ENCODE measurements around the gene AP5B1. TPM values are rescaled to one million over a fixed set of nuclear protein-coding genes. Genes with fewer than 3 reads are reported as not detected.
A peak's percentile ranks its signal among the peaks of the same experiment; 100 is the strongest.

Gene AP5B1
- total RNA-seq, 1 experiment from 2014 or later: 9.4 TPM

DNA sequence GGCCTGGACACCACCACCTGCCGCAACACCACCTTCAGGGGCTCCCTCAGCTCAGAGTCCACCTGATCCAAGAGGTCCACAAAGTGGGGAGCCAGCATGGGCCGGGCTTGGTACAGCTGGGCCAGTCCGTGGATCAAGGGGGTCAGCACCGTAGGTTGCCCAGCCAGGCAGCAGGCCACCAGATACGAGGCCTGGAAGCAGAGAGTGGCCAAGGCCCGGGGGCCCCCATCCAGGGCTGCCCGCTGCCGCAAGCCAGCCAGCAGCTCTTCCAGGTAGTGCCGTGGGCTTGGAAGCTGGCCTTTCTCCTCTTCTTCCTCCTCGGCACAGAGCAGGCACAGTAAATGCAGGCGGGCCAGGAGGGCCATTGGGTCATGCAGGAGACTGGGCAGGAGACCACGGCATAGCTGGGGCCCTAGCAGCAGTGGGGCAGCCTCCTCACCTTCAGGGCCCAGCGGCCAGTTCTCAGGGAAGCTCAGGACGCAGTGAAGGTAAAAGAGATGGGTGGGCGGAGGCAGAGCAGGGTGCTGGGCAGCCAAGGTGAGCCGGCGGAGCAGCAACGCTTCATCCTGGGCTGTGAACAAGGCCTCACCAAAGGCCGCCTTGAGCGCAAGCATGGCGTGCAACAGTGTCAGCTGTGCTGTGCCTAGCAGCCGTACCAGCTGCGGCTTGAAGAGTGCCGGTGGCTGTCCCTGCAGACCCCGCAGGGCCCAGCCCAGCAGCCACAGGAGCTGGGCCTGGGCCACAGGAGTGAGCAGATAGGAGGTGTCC lies 1.7 kb downstream of the AP5B1 start:
- H3K9me3 Mint-ChIP-seq: peaks cover 0 to 2% of the 10 kb centered on the region in 2 experiments; a peak in 1 of 5 replicates
- no peaks in the 10 kb centered on the region for H4K20me1 ChIP-seq (ENCODE audit: control insufficient read depth, insufficient read depth, insufficient read length)
- no peak overlapping the region for H3K27ac ChIP-seq (ENCODE audit: insufficient read length, low read depth, low read length)
- H3K36me3 Mint-ChIP-seq (ENCODE audit: insufficient read depth in 1 of 3, low read depth in 3 of 3): peaks cover 0 to 18% (median 8%) of the 10 kb centered on the region in 3 experiments; a peak in 4 of 7 replicates
- H2BK12ac ChIP-seq (ENCODE audit: insufficient read length, low read depth, low read length): no peak overlapping the region
- no peak overlapping the region for H3K4ac ChIP-seq (ENCODE audit: low read depth, low read length)
- H2BK5ac ChIP-seq (ENCODE audit: insufficient read length, low read length): no peak overlapping the region
- no peak overlapping the region for H2BK20ac ChIP-seq (ENCODE audit: low read depth, low read length, poor library complexity, severe bottlenecking)
- no peak for DNase-seq
- H3K4me1 Mint-ChIP-seq: peaks cover 6 to 9% of the 10 kb centered on the region in 2 experiments
- no peak overlapping the region for H2AK5ac ChIP-seq (ENCODE audit: insufficient read length, low read length)
- no peak overlapping the region; the same call in 1 of the 2 replicates for H3K14ac ChIP-seq (ENCODE audit: insufficient read depth, low read length)
- H3K27me3 ChIP-seq (ENCODE audit: insufficient read depth, low read length): no peaks in the 10 kb centered on the region
- H2BK15ac ChIP-seq (ENCODE audit: low read depth, low read length): no peak overlapping the region
- H3T11ph ChIP-seq (ENCODE audit: low read length): no peak overlapping the region
- H3K79me2 ChIP-seq (ENCODE audit: insufficient read depth, low read length): no peaks in the 10 kb centered on the region
- H4K91ac ChIP-seq (ENCODE audit: insufficient read length, low read depth, low read length): no peak overlapping the region
- TF ChIP-seq, protein P1, sequence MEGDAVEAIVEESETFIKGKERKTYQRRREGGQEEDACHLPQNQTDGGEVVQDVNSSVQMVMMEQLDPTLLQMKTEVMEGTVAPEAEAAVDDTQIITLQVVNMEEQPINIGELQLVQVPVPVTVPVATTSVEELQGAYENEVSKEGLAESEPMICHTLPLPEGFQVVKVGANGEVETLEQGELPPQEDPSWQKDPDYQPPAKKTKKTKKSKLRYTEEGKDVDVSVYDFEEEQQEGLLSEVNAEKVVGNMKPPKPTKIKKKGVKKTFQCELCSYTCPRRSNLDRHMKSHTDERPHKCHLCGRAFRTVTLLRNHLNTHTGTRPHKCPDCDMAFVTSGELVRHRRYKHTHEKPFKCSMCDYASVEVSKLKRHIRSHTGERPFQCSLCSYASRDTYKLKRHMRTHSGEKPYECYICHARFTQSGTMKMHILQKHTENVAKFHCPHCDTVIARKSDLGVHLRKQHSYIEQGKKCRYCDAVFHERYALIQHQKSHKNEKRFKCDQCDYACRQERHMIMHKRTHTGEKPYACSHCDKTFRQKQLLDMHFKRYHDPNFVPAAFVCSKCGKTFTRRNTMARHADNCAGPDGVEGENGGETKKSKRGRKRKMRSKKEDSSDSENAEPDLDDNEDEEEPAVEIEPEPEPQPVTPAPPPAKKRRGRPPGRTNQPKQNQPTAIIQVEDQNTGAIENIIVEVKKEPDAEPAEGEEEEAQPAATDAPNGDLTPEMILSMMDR (conservative IDR thresholded peaks at IDR 0.05): no peak
- no peak overlapping the region for H3K23ac ChIP-seq (ENCODE audit: insufficient read length, low read depth, low read length)
- H3K4me3 Mint-ChIP-seq: peak overlapping the region; percentile 23 to 80; a peak in 4 of 5 replicates
- H2AFZ ChIP-seq (ENCODE audit: low read length): no peak overlapping the region
- peaks cover 10% of the 10 kb centered on the region for H3K23me2 ChIP-seq (ENCODE audit: insufficient read length, low read depth, low read length, poor library complexity, severe bottlenecking)
- no peak overlapping the region for H3K18ac ChIP-seq (ENCODE audit: insufficient read length, low read depth, low read length)
- peak overlapping the region; percentile 9 for H3K4me2 ChIP-seq (ENCODE audit: insufficient read depth, insufficient read length, low read length)
- no peaks in the 10 kb centered on the region for H3K79me1 ChIP-seq (ENCODE audit: insufficient read depth, low read depth, low read length, poor library complexity, severe bottlenecking)
- no peaks in the 10 kb centered on the region for H3K9me3 ChIP-seq (ENCODE audit: control insufficient read depth, low read depth, low read length)
- H3K27ac Mint-ChIP-seq: no peak overlapping the region
- H3K4me1 ChIP-seq (ENCODE audit: insufficient read depth, low read length): no peaks in the 10 kb centered on the region
- peaks cover 24% of the 10 kb centered on the region for H3K27me3 Mint-ChIP-seq (ENCODE audit: low read depth)
- H2BK120ac ChIP-seq (ENCODE audit: low read depth, low read length, poor library complexity, severe bottlenecking): no peak overlapping the region
- H3K9ac ChIP-seq (ENCODE audit: extremely low read depth, insufficient read length, low read length): no peak overlapping the region
- no peak overlapping the region for H4K8ac ChIP-seq (replicated peaks; ENCODE audit: insufficient read length, low read depth, low read length)
- H3K56ac ChIP-seq (ENCODE audit: insufficient read length, low read depth, low read length): no peak overlapping the region
- no peak overlapping the region for H4K5ac ChIP-seq (ENCODE audit: insufficient read length, low read depth, low read length)
- WGBS (ENCODE audit: extremely low coverage, insufficient read length, low lambda C conversion rate): no CpG with 5 or more reads among the region's 25 CpGs
